Activated effector memory CD4-positive, alpha-beta T cell treated with Interleukin-2 at 50 U/mL for 16 hours (primary cell): ENCODE results near the gene DDIAS.
"Not testable (repeated sequence)": the region's sequence is repeated elsewhere in the genome, so short reads cannot be mapped to it uniquely, and the experiment has no call there.

Experiments used
- DNase-seq: peaks from one replicate; pipeline ENCODE4 v3.0.0-alpha.2; 2020

Gene DDIAS

DNA sequence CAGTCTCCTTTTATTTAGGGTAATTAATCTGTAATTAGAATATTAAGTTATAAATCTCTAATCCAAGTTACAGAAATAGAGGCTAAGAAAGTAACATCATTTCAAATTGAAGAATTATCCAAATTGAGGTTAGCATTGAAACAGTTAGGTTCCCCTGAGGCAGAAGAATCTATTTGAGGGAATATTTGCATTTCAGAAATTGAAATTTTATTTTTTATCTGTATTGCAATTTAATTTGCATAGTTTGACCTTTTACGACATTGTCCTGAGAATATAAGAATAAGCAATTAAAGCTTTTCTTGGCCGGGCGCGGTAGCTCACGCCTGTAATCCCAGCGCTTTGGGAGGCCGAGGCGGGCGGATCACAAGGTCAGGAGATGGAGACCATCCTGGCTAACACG, 27.6 kb downstream of the DDIAS start:
- DNase-seq: no peak

DNA sequence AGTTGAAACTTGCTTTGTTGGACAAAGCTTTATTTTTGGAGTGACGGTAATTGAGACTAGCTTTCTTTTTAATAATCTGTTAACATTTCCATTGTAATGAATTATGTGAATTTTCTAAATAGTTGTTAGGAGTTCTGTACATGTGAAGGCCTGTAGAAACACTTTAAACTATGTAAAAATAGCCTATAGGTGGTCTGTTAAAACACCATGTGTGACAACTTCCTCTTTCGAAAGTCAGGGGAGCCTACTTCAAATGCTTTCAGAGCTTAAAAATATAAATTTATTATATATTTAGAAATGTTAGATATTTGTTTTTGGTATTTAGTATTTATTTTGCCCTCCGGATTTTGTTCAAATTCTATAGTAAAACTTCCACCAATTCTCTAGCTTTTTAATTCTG, 28.7 kb downstream of the DDIAS start:
- DNase-seq: no peak

DNA sequence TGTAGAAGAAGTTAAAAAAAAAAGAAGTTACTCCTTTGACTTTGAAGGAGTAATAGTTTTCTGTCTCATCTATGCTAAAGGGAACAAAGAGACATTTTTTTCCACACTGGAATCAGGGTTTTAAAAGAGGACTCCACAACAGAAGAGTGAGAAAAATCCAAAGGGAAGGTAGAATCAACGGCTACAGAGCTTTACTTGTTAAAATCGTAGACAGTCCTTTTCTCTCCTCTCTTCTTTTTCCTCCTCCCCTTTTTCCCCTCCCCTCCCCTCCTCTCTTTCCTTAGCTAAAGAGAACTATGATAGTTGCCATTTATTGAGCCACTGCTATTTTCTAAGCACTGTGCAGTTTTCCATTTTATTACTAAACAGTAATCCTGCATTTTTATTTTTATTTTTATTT, 29.2 kb downstream of the DDIAS start:
- DNase-seq: no peak

DNA sequence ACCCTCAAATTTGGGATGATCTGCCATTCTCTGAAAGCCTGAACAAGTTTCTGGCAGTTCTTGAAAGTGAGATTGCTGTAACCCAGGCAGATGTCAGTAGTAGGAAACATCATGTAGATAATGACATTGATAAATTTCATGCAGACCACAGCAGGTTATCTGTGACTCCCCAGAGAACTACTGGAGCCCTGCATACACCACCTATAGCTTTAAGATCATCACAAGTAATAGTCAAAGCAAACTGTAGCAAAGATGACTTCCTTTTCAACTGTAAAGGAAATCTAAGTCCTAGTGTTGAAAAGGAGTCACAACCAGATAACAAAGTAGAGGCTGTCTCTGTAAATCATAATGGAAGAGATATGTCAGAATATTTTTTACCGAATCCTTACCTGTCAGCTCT, 31.0 kb downstream of the DDIAS start:
- no peak for DNase-seq

DNA sequence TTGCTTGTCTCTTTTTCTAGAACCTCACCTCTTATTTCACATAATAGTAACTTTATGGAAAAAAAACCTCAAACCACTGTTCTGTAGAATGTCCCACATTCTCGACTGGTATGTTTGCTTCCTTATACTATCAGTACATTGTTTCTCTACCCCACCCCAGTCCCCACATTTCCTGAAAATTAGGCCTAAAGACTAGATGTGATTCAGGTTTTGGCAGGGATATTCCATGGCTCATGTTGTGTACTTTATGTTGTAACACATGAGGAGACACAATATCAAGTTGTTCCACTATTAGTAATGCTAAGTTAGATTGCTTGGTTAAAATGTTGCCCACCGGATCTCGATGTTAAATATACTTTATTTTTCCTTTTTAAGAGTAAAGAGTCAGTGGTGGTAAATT, 34.7 kb downstream of the DDIAS start:
- DNase-seq: no peak

DNA sequence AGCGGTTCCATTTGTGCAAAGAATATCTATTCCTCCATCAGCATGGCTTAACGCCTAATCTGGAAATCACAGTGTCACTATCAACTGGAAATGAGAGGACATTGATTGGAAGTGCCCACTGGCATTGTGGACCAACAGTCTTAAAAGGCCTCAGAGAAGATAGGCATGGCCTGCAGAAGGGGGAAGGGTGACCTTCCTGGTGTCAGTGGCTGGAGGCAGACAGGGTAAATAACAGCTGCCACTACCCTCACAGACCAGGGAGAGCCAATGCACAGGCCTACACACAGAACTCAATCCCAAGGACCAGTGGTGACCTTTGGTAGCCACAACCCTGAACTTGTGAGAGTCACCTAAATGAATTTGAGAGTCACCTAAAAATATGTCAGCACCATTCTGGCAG, 36.0 kb downstream of the DDIAS start:
- no peak for DNase-seq

DNA sequence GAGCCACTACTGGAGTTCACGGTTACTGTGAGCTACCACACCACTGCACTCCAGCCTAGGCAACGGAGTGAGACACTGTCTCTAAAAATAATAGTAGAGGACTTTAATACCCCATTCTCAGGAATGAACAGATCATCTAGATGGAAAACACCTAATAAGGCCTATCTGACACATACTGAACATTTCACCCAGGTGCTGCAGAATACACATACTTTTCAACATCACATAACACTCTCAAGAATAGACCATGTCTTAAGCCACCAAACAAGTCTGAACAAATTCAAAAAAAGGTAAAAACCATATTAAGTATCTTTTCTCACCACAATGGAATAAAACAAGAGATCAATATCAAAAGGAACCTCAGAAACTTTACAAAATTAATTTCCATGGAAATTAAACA, 37.9 kb downstream of the DDIAS start:
- DNase-seq: no peak

DNA sequence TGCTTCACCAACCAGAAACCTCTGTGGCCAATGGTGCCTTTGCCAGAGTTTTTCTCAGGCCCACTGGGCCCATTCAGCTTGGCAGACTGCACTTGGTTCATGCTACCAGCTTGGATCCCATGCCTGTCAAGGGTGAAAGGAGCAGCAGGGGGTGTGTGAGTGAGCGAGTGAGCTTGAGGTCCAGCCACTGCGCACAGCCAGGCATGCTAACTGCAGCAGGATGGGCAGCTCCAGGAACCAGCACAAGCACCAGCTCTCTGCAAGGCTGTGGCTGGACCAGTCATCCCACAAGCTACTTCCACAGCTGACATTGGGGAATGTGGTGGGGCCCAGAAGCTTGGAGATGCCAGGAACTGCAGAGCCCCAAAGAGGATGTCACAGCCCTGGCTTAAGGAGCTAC, 40.8 kb downstream of the DDIAS start:
- DNase-seq: no peak

DNA sequence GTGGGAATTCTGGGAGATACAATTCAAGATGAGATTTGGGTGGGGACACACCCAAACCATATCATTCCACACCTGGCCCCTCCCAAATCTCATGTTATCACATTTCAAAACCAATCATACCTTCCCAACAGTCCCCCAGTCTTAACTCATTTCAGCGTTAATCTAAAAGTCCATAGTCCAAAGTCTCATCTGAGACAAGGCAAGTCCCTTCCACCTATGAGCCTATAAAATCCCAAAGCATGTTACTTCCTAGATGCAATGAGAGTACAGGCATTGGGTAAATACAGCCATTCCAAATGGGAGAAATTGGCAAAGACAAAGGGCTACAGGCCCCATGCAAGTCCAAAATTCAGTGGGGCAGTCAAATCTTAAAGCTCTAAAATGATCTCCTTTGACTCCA, 41.9 kb downstream of the DDIAS start:
- not testable (repeated sequence) for DNase-seq

DNA sequence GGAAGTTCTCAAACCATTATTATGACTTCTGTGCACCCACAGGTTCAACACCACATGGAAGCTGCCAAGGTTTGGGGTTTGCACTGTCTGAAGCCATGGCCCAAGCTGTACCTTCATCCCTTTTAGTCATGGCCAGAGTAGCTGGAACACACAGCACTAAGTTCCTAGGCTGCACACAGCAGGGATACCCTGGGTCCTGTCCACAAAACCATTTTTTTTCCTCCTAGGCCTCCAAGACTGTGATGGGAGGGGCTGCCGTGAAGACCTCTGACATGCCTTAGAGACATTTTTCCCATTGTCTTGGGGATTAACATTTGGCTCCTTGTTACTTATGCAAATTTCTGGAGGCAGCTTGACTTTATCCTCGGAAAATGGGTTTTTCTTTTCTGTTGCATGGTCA, 42.7 kb downstream of the DDIAS start:
- DNase-seq: no peak

DNA sequence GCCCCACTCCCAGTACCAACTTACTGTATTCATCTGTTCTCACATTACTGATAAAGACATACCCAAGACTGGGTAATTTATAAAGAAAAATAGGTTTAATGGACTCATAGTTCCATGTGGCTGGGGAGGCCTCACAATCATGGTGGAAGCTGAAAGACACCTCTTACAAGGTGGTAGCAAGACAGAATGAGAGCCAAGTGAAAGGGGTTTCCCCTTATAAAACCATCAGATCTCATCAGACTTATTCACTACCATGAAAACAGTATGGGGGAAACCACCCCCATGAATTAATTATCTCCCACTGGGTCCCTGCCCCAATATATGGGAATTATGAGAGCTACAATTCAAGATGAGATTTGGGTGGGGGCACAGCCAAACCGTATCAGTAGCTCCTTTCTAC, 43.5 kb downstream of the DDIAS start:
- not testable (repeated sequence) for DNase-seq

DNA sequence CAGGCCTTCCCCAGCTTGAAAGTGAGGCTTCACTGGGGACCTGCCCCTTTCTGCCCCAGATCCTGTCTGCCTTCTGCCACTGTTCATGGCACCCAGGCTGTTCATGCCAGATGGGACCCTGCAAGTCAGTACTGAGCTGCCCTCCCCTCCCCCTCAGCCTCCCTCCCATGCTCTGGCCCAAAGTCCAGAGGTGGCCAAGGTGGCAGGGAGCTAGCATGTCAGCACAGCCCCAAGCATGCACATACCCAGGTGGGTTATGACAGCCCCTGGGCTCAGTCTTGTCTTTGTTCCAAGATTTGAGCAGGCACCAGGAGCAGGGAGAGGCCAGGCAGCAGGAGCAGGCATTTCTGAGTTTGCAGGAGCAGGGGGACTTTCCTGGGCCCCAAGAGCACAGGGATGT, 44.1 kb downstream of the DDIAS start:
- no peak for DNase-seq

DNA sequence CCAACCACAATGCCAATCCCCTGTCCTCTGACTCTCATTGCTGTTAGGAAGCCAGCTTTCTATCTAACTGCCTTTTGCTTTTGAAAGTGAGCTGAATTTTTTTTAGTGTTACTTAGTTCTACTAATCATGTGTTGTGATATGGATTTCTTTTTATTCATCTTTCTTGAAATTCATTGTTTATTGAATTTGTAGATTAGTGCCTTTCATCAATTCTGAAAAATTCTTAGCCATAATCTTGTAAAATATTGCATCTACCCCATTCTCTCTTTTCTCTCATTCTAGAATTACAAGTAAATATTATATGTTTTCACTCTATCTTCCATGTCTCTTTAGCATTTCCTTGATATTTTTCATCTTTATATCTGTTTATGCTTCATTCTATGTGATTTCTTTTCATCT, 47.8 kb downstream of the DDIAS start:
- no peak for DNase-seq

DNA sequence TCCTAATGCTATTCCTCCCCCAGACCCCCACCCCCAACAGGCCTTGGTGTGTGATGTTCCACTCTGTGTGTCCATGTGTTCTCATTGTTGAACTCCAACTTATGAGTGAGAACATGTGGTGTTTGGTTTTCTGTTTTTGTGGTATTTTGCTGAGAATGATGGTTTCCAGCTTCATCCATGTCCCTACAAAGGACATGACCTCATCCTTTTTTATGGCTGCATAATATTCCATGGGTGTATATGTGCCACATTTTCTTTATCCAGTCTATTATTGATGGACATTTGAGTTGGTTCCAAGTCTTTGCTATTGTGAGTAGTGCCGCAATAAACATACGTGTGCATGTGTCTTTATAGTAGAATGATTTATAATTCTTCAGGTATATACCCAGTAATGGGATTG, 49.0 kb downstream of the DDIAS start:
- not testable (repeated sequence) for DNase-seq

DNA sequence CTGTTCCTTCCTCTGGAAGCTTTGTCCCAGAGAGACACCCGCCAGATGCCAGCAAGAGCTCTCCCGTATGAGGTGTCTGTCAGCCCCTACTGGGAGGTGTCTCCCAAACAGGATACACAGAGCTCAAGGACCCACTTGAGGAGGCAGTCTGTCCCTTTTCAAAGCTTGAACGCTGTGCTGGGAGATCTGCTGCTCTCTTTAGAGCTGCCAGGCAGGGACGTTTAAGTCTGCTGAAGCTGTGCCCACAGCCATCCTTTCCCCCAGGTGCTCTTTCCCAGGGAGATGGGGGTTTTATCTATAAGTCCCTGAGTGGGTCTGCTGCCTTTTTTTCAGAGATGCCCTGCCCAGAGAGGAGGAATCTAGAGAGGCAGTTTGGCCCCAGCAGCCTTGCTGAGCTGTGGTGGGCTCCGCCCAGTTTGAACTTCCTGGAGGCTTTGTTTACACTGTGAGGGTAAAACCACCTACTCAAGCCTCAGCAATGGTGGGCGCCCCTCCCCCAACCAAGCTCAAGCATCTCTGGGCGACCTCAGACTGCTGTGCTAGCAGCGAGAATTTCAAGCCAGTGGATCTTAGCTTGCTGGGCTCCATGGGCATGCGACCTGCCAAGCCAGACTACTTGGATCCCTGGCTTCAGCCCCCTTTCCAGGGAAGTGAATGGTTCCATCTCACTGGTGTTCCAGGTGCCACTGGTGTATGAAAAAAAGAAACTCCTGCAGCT, 54.4 kb downstream of the DDIAS start:
- peak; percentile 77 for DNase-seq

DNA sequence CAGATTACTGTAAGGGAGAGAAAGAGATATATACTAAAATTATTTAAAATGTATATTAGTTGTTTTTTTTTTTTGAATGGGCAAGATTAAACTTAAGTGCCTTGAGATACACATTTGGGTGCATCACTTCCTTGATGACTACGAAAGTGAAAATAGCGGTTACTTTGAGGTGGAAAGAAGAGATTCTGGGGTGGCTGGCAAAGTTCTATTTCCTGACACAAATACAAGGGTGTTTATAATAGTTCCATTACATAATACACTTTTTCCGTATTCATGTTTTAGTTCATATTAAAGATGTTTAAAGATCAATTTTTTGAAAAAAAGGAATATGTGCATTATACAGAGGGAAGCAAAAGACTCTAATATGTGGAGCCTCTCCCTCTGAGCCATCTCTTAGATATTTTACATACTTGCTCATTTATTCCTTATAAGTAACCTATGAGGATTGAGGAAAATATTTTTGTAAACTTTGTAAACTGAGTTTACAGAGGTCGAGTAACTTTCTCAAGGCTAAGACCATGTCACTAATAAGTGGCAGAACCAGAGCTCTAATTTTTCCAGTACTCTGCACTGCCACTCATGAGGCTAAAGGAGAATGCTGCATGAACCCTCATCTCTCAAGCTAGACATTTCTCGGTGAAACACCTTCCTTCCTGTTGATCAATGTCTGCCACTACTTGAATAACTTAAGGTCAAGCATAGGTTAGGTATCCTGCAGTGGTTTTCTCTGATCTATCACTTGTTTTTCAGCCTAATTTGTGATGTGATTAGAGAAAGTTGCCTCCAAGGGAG, 58.6 kb downstream of the DDIAS start:
- DNase-seq: no peak

DNA sequence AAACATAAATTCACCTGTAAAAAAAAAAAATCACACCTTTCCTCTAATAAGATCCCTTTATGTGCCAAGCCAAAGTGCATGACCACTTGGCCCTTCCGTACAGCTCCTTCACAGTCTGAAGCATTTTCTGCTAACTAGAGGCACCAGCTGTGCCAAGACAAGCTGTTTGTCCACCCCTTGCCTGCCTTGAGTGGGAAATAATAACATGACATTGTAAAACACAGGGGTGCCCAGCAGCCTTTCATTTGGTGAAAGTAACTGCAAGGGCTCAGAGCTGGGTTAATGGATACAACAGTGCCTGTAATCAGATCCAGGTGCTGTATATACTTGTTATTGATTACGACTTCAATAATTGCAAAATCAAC, 59.2 kb downstream of the DDIAS start:
- DNase-seq: no peak

DNA sequence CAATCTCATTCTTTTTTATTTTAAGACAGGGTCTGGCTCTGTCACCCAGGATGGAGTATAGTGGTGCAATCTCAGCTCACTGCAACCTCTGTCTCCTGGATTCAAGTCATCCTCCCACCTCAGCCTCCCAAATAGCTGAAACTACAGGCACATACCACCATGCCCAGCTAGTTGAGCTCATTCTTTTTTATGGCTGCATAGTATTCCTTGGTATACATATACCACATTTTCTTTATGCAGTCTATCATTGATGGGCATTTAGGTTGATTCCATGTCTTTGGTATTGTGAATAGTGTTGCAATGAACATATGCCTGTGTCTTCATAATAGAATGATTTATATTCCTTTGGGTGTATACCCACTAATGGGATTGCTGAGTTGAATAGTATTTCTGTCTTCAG, 60.5 kb downstream of the DDIAS start:
- DNase-seq: not testable (repeated sequence)

DNA sequence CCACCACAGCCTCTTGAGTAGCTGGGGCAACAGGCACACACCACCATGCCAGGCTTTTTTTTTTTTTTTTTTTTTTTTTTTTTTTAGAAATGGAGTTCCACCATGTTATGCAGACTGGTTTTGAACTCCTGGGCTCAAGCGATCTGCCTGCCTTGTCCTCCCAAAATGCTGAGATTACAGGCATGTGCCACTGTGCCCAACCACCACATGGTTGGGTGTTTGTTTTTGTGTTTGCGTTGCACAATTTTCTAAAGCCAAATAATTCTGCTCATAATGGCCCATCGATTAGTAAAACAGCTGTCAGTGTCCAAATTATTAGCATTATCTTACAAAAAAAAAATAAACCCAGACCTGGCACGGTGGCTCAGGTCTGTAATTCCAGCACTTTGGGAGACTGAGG, 65.8 kb downstream of the DDIAS start:
- DNase-seq: no peak

DNA sequence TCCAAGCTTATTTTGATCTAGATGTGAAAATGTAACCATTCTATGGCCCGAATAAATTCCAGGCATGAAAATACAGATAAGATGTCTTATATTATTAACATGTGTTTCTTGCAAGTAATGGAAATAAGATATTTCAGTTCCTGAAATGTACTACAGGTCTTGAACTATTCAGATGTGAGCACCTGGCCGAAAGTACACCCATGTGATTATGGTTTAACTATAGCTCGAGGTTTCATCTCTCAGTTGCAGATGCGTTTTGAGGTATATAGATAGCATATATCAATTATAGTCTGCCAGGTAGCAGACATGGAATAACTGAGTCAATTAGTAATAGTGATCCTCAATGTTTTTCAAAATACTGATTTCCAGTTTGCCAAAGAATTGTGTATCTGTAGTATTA, 68.3 kb downstream of the DDIAS start:
- no peak for DNase-seq

DNA sequence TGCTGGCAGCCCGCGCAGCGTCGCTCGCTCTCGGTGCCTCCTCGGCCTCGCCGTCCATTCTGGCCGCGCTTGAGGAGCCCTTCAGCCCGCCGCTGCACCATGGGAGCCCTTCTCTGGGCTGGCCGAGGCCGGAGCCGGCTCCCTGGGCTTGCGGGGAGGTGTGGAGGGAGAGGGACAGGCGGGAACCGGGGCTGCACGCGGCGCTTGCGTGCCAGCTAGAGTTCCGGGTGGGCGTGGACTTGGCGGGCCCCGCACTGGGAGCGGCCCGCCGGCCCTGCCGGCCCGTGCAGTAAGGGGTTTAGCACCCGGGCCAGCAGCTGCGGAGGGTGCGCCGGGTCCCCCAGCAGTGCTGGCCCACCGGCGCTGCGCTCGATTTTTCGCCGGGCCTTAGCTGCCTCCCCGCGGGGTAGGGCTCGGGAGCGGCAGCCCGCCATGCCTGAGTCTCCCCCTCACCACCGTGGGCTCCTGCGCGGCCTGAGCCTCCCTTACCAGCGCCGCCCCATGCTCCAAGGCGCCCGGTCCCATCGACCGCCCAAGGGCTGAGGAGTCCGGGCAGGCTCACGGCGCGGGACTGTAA, 69.1 kb downstream of the DDIAS start:
- not testable (repeated sequence) for DNase-seq

DNA sequence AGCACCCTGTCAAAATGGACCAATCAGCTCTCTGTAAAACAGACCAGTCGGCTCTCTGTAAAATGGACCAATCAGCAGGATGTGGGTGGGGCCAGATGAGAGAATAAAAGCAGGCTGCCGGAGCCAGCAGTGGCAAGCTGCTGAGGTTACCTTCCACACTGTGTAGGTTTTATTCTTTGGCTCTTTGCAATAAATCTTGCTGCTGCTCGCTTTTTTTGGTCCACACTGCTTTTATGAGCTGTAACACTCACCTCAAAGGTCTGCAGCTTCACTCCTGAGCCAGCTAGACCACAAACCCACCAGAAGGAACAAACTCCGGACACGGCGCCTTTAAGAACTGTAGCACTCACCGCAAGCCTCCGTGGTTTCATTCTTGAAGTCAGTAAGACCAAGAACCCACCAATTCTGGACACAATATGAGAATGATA, 70.0 kb downstream of the DDIAS start:
- DNase-seq: peak; percentile 20

DNA sequence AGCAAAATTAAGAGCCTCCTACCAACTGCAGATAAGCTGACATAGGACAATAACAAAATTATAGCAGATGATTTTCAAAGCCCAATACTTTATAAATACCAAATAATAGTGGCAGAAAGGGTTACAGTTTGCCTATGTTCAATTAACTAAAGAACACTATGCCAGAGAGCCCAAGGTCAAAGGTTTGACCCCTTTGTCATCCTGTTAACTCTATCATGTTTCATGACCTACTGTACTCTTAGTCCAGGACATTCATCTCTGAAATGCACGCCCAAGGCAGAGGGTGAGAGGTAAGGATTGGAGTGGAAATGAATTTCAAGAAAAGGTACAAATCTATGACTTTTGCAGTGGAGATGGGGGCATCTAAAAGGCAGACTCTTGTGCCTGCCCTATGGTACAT, 70.6 kb downstream of the DDIAS start:
- DNase-seq: no peak

DNA sequence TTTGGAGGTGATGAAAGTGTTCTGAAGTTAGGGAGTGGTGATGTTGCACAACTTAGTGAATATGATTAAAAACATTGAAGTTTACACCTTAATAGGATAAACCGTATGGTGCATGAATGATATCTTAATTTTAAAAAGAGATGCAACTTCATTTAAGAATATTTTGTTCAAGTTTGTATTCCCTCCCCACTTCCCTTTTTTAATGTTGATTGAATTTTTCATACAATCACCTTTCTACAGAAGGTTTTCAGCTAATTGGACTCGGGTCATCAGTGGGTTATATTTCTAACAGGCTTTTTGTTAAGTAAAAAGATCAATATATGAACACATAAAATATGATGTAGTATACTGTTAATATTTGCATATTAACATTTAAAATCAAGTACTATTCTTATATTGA, 72.6 kb downstream of the DDIAS start:
- no peak for DNase-seq
